OCI-LY7 (cell line): ENCODE data around the gene TNFRSF25. TPM values are rescaled to one million over a fixed set of nuclear protein-coding genes. Genes with fewer than 3 reads are reported as not detected.

Experiments used
- BruUV-seq: library from RNA; stranded (reverse); fragments of 400-500 nt; replicated peaks from 2 replicates; lab custom pipeline; 2021; lab: Mats Ljungman, UMichigan
- CTCF ChIA-PET: fragments of 300-600 bp; sonication (Branson Sonifier 250); formaldehyde crosslinking; loops from one replicate; lab custom pipeline; 2022; ENCODE audit warnings: antibody characterized with exemption; ENCODE audit not compliant: unreplicated experiment; lab: Charles Lee
- POLR2A ChIA-PET: fragments of 300-600 bp; sonication (Branson Sonifier 250); formaldehyde crosslinking; loops from one replicate; lab custom pipeline; 2022; ENCODE audit warnings: antibody characterized with exemption; lab: Charles Lee
- DNase-seq: peaks from one replicate; pipeline ENCODE4 v3.0.0-alpha.2; 2015; ENCODE audit warnings: low spot score
- H2AFZ ChIP-seq: fragments of 200-600 bp; sonication (generic), shearing (Covaris generic); 2 replicates; pipeline ENCODE4 v1.6.1; 2014; ENCODE audit warnings: mild to moderate bottlenecking, antibody characterized with exemption, low read length, moderate library complexity
- H3K27ac ChIP-seq: fragments of 200-600 bp; sonication (generic); 2 replicates; pipeline ENCODE4 v1.5.1; 2014; ENCODE audit warnings: mixed run types, low read depth, mild to moderate bottlenecking, moderate library complexity, low read length, inconsistent platforms; ENCODE audit not compliant: poor library complexity, severe bottlenecking
- H3K36me3 ChIP-seq: fragments of 200-600 bp; sonication (generic); 2 replicates; pipeline ENCODE4 v1.6.1; 2014; ENCODE audit warnings: mild to moderate bottlenecking, antibody characterized with exemption, low read length, moderate library complexity, mixed read lengths; ENCODE audit not compliant: insufficient read depth
- H3K4me1 ChIP-seq: fragments of 200-600 bp; sonication (generic); 2 replicates; pipeline ENCODE4 v1.5.1; 2014; ENCODE audit warnings: mild to moderate bottlenecking, low read length; ENCODE audit not compliant: insufficient read depth, poor library complexity, severe bottlenecking
- H3K4me2 ChIP-seq: fragments of 200-600 bp; sonication (generic); 2 replicates; pipeline ENCODE4 v1.6.1; 2014; ENCODE audit warnings: mild to moderate bottlenecking, low read length
- H3K4me3 ChIP-seq: fragments of 200-600 bp; sonication (generic); 2 replicates; pipeline ENCODE4 v1.5.1; 2014; ENCODE audit warnings: mild to moderate bottlenecking, low read depth, low read length; ENCODE audit not compliant: poor library complexity, severe bottlenecking
- H3K79me2 ChIP-seq: fragments of 200-600 bp; sonication (generic); 2 replicates; pipeline ENCODE4 v1.6.1; 2016; ENCODE audit warnings: low read depth, mild to moderate bottlenecking, low read length, moderate library complexity, mixed read lengths; ENCODE audit not compliant: insufficient read depth
- H3K9me2 ChIP-seq: fragments of 200-600 bp; sonication (generic); 2 replicates; pipeline ENCODE4 v1.6.1; 2016; ENCODE audit warnings: mild to moderate bottlenecking, low read length, mixed read lengths; ENCODE audit not compliant: insufficient read depth
- H3K9me3 ChIP-seq: fragments of 200-600 bp; sonication (generic); 2 replicates; pipeline ENCODE4 v1.6.1; 2014; ENCODE audit warnings: mild to moderate bottlenecking, mixed run types, low read length, mixed read lengths
- H4K20me1 ChIP-seq: fragments of 200-600 bp; sonication (generic); 2 replicates; pipeline ENCODE4 v1.6.1; 2014; ENCODE audit warnings: mild to moderate bottlenecking, antibody characterized with exemption, low read length, moderate library complexity, mixed read lengths; ENCODE audit not compliant: insufficient read depth
- EZH2phosphoT487 ChIP-seq: fragments of 200-600 bp; sonication (generic); IDR thresholded peaks from 2 replicates; pipeline ENCODE4 v1.6.1; 2018; ENCODE audit warnings: low read depth, borderline replicate concordance, mild to moderate bottlenecking, mixed run types, antibody characterized with exemption, low read length, moderate library complexity, mixed read lengths
- intact Hi-C: fragments of 100-400 bp; cut with micrococcal nuclease; formaldehyde crosslinking; loops from one replicate; pipeline ENCODE4 v1.10.0; 2022; ENCODE audit not compliant: unreplicated experiment
- microRNA-seq: library from miRNA; unstranded; fragments of <30 nt; microRNA quantifications from one replicate; pipeline ENCODE4 v1.2.0, GENCODE V29; 2022; ENCODE audit warnings: borderline replicate concordance
- small RNA-seq: library from RNA; depleted of rRNA; stranded (forward); fragments of <200 nt; gene quantifications from one replicate; pipeline ENCODE3, GENCODE V24; 2014
- total RNA-seq, 2 experiments: library from RNA; depleted of rRNA in 1 of 2; stranded (reverse); fragments of >200 nt in 1 of 2; shearing (Covaris generic) in 1 of 2; gene quantifications; 2 replicates each; pipeline ENCODE4 v1.2.3, GENCODE V29; 2014 to 2022
- TF ChIP-seq, protein P1 (sequence below): fragments of 200-600 bp; sonication (generic); conservative IDR thresholded peaks from 2 replicates; pipeline ENCODE4 v1.5.1; 2014; ENCODE audit warnings: mild to moderate bottlenecking, antibody characterized with exemption, low read length, moderate library complexity, mixed read lengths

Gene TNFRSF25
- total RNA-seq, 2 experiments from 2014 or later: 1.7 to 2.8 TPM

DNA sequence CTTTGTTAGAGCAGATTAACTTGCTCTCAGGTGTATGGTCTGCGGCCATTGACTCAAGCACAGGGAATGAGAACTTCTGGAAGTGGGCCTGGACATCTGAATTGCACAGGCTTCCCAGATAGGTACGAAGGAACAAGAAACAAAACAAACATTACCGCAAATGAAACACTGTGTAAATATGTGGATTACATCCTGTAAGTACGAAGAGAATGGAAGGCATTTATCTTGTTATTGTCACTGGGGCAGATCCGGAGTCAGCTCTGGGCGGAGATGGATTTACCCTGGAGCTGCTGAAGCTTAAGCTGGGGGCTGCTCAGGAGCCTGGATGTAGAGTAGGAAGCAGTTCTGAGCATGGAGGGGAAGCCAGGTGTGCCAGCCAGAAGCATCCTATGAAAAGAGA lies 53.1 kb downstream of the TNFRSF25 start:
- no peak for TF ChIP-seq EZH2phosphoT487
- TF ChIP-seq, protein P1, sequence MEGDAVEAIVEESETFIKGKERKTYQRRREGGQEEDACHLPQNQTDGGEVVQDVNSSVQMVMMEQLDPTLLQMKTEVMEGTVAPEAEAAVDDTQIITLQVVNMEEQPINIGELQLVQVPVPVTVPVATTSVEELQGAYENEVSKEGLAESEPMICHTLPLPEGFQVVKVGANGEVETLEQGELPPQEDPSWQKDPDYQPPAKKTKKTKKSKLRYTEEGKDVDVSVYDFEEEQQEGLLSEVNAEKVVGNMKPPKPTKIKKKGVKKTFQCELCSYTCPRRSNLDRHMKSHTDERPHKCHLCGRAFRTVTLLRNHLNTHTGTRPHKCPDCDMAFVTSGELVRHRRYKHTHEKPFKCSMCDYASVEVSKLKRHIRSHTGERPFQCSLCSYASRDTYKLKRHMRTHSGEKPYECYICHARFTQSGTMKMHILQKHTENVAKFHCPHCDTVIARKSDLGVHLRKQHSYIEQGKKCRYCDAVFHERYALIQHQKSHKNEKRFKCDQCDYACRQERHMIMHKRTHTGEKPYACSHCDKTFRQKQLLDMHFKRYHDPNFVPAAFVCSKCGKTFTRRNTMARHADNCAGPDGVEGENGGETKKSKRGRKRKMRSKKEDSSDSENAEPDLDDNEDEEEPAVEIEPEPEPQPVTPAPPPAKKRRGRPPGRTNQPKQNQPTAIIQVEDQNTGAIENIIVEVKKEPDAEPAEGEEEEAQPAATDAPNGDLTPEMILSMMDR: no peak
- Histone ChIP-seq H3K9me2 (no peaks in the 10 kb centered on the region), H3K27ac (no peak overlapping the region), H3K36me3 (no peaks in the 10 kb centered on the region), H3K79me2 (no peaks in the 10 kb centered on the region), H3K4me2 (no peak overlapping the region), H2AFZ (no peak overlapping the region), H4K20me1 (no peaks in the 10 kb centered on the region), H3K9me3 (no peaks in the 10 kb centered on the region), H3K4me1 (no peaks in the 10 kb centered on the region), H3K4me3 (no peak overlapping the region)
- BruUV-seq: no TSS peak
- ChIA-PET CTCF (no interaction called here), POLR2A (interaction anchor here (0.7 kb wide), 2 partner anchors 40 to 165 kb away, joined by 3 to 4 read pairs; no protein-coding TSS in a partner anchor)
- intact Hi-C loops: no loop called here
- no peak for DNase-seq

Small RNAs within 50 kb of the gene (microRNA-seq; reads per million reads assigned to microRNA genes)
- gene MIR4252: not detected

Small RNAs within 50 kb of the gene (small RNA-seq; reads per million reads assigned to genes)
- gene MIR4252: not detected

Other genes starting within 250 kb of the TNFRSF25 start
- 54.0 and 57.0 TPM in 2 replicates for gene ICMT, start 230.2 kb downstream of the TNFRSF25 start, total RNA-seq (2014; rRNA removed; shearing (Covaris generic))
- gene ICMT, start 230.2 kb downstream of the TNFRSF25 start, total RNA-seq (2022): 42.2 and 48.0 TPM in 2 replicates
- gene HES3, start 222.0 kb downstream of the TNFRSF25 start, total RNA-seq (2014; rRNA removed; shearing (Covaris generic)): not detected in 2 replicates
- gene HES3, start 222.0 kb downstream of the TNFRSF25 start, total RNA-seq (2022): not detected in 2 replicates
- not detected in 2 replicates for gene GPR153, start 205.1 kb downstream of the TNFRSF25 start, total RNA-seq (2014; rRNA removed; shearing (Covaris generic))
- gene GPR153, start 205.1 kb downstream of the TNFRSF25 start, total RNA-seq (2022): not detected in 2 replicates
- 16.8 and 23.4 TPM in 2 replicates for gene ACOT7, start 72.4 kb downstream of the TNFRSF25 start, total RNA-seq (2014; rRNA removed; shearing (Covaris generic))
- 50.5 and 53.6 TPM in 2 replicates for gene ACOT7, start 72.4 kb downstream of the TNFRSF25 start, total RNA-seq (2022)
- gene HES2, start 46.3 kb downstream of the TNFRSF25 start, total RNA-seq (2014; rRNA removed; shearing (Covaris generic)): not detected in 2 replicates
- gene HES2, start 46.3 kb downstream of the TNFRSF25 start, total RNA-seq (2022): not detected in 2 replicates
- not detected in 2 replicates for gene ESPN, start 41.4 kb downstream of the TNFRSF25 start, total RNA-seq (2014; rRNA removed; shearing (Covaris generic))
- not detected in 2 replicates for gene ESPN, start 41.4 kb downstream of the TNFRSF25 start, total RNA-seq (2022)
- gene PLEKHG5, start 25.5 kb upstream of the TNFRSF25 start, total RNA-seq (2014; rRNA removed; shearing (Covaris generic)): 0.67 and 1.6 TPM in 2 replicates
- gene PLEKHG5, start 25.5 kb upstream of the TNFRSF25 start, total RNA-seq (2022): 1.7 and 2.4 TPM in 2 replicates
- 30.7 and 39.1 TPM in 2 replicates for gene NOL9, start 88.3 kb upstream of the TNFRSF25 start, total RNA-seq (2014; rRNA removed; shearing (Covaris generic))
- gene NOL9, start 88.3 kb upstream of the TNFRSF25 start, total RNA-seq (2022): 58.8 and 65.5 TPM in 2 replicates
- gene TAS1R1, start 89.1 kb upstream of the TNFRSF25 start, total RNA-seq (2014; rRNA removed; shearing (Covaris generic)): not detected in 2 replicates
- 0.11 TPM in 1 of 2 replicates, not detected in the other for gene TAS1R1, start 89.1 kb upstream of the TNFRSF25 start, total RNA-seq (2022)
- gene ZBTB48, start 113.8 kb upstream of the TNFRSF25 start, total RNA-seq (2014; rRNA removed; shearing (Covaris generic)): 28.9 and 41.9 TPM in 2 replicates
- gene ZBTB48, start 113.8 kb upstream of the TNFRSF25 start, total RNA-seq (2022): 51.3 and 58.2 TPM in 2 replicates
- gene KLHL21, start 136.7 kb upstream of the TNFRSF25 start, total RNA-seq (2014; rRNA removed; shearing (Covaris generic)): 7.2 and 7.4 TPM in 2 replicates
- gene KLHL21, start 136.7 kb upstream of the TNFRSF25 start, total RNA-seq (2022): 5.6 and 7.6 TPM in 2 replicates
- gene PHF13, start 147.6 kb upstream of the TNFRSF25 start, total RNA-seq (2014; rRNA removed; shearing (Covaris generic)): 5.3 and 7.9 TPM in 2 replicates
- 14.6 and 14.7 TPM in 2 replicates for gene PHF13, start 147.6 kb upstream of the TNFRSF25 start, total RNA-seq (2022)
- 22.4 and 24.9 TPM in 2 replicates for gene THAP3, start 158.7 kb upstream of the TNFRSF25 start, total RNA-seq (2014; rRNA removed; shearing (Covaris generic))
- gene THAP3, start 158.7 kb upstream of the TNFRSF25 start, total RNA-seq (2022): 17.2 and 19.0 TPM in 2 replicates
- gene DNAJC11, start 235.6 kb upstream of the TNFRSF25 start, total RNA-seq (2014; rRNA removed; shearing (Covaris generic)): 31.0 and 41.6 TPM in 2 replicates
- 64.1 and 65.6 TPM in 2 replicates for gene DNAJC11, start 235.6 kb upstream of the TNFRSF25 start, total RNA-seq (2022)